Measurements from ENCODE around the gene HORMAD2. TPM values are rescaled to one million over a fixed set of nuclear protein-coding genes. Genes with fewer than 3 reads are reported as not detected.

Gene HORMAD2
- total and polyA plus RNA-seq, 2 donors from 2014 or later = not detected

GRCh38 chr22:30121960-30122359 lies 41.7 kb downstream of the HORMAD2 start:
- Histone ChIP-seq H3K9me3 (ENCODE audit: control insufficient read depth in 2 of 3, insufficient read depth in 1 of 3, low read length in 3 of 3) (no peaks in the 10 kb centered on the region), H3K4me3 (ENCODE audit: low read length in 3 of 3) (no peak overlapping the region), H3K9ac (ENCODE audit: low read length in 3 of 3) (no peak overlapping the region), H3K27me3 (ENCODE audit: control insufficient read depth, insufficient read depth, low read length) (no peaks in the 10 kb centered on the region), H3K27ac (ENCODE audit: low read depth in 2 of 2, low read length in 2 of 2) (no peak overlapping the region), H3K36me3 (ENCODE audit: control insufficient read depth in 2 of 3, insufficient read depth in 3 of 3, low read length in 3 of 3) (no peaks in the 10 kb centered on the region), H3K4me1 (ENCODE audit: control insufficient read depth in 2 of 3, insufficient read depth in 2 of 3, low read depth in 1 of 3, low read length in 3 of 3) (no peaks in the 10 kb centered on the region)
- TF ChIP-seq CTCF (IDR thresholded peaks at IDR 0.05; ENCODE audit: borderline replicate concordance, extremely low read depth, insufficient read depth) = no peak
- intact Hi-C loops (cut with DNase I) = no loop called here
- FAIRE-seq (no peak), DNase-seq (peak in 2 of 5 donors; percentile 41 to 60)

GRCh38 chr22:30123463-30123862 lies 43.2 kb downstream of the HORMAD2 start:
- Histone ChIP-seq H3K9ac (ENCODE audit: low read length in 3 of 3) (no peak overlapping the region), H3K4me3 (ENCODE audit: low read length in 3 of 3) (no peak overlapping the region), H3K27me3 (ENCODE audit: control insufficient read depth, insufficient read depth, low read length) (no peaks in the 10 kb centered on the region), H3K27ac (ENCODE audit: low read depth in 2 of 2, low read length in 2 of 2) (no peak overlapping the region), H3K36me3 (ENCODE audit: control insufficient read depth in 2 of 3, insufficient read depth in 3 of 3, low read length in 3 of 3) (no peaks in the 10 kb centered on the region), H3K9me3 (ENCODE audit: control insufficient read depth in 2 of 3, insufficient read depth in 1 of 3, low read length in 3 of 3) (no peaks in the 10 kb centered on the region), H3K4me1 (ENCODE audit: control insufficient read depth in 2 of 3, insufficient read depth in 2 of 3, low read depth in 1 of 3, low read length in 3 of 3) (no peaks in the 10 kb centered on the region)
- no peak for FAIRE-seq
- no peak for TF ChIP-seq CTCF (IDR thresholded peaks at IDR 0.05; ENCODE audit: borderline replicate concordance, extremely low read depth, insufficient read depth)
- DNase-seq = no peak
- intact Hi-C loops (cut with DNase I) = no loop called here

- no peak for TF ChIP-seq CTCF (IDR thresholded peaks at IDR 0.05; ENCODE audit: borderline replicate concordance, extremely low read depth, insufficient read depth)
- H3K9ac ChIP-seq (ENCODE audit: low read length in 3 of 3) = no peak overlapping the region
Measured at GRCh38 chr22:30127749-30128166, 47.5 kb downstream of the HORMAD2 start.

GRCh38 chr22:30128511-30128910 lies 48.2 kb downstream of the HORMAD2 start:
- DNase-seq = no peak
- FAIRE-seq = no peak
- intact Hi-C loops (cut with DNase I) = no loop called here

More at GRCh38 chr22:30127749-30128166, 47.5 kb downstream of the HORMAD2 start:
- intact Hi-C loops (cut with DNase I) = no loop called here
- H3K4me1 ChIP-seq (ENCODE audit: control insufficient read depth in 2 of 3, insufficient read depth in 2 of 3, low read depth in 1 of 3, low read length in 3 of 3) = no peaks in the 10 kb centered on the region
- H3K9me3 ChIP-seq (ENCODE audit: control insufficient read depth in 2 of 3, insufficient read depth in 1 of 3, low read length in 3 of 3) = no peaks in the 10 kb centered on the region
- DNase-seq = no peak
- H3K27me3 ChIP-seq (ENCODE audit: control insufficient read depth, insufficient read depth, low read length) = no peaks in the 10 kb centered on the region
- H3K4me3 ChIP-seq (ENCODE audit: low read length in 3 of 3) = no peak overlapping the region
- no peaks in the 10 kb centered on the region for H3K36me3 ChIP-seq (ENCODE audit: control insufficient read depth in 2 of 3, insufficient read depth in 3 of 3, low read length in 3 of 3)
- FAIRE-seq = no peak
- no peak overlapping the region for H3K27ac ChIP-seq (ENCODE audit: low read depth in 2 of 2, low read length in 2 of 2)

More at GRCh38 chr22:30128511-30128910, 48.2 kb downstream of the HORMAD2 start:
- H3K9ac ChIP-seq (ENCODE audit: low read length in 3 of 3) = no peak overlapping the region
- no peaks in the 10 kb centered on the region for H3K9me3 ChIP-seq (ENCODE audit: control insufficient read depth in 2 of 3, insufficient read depth in 1 of 3, low read length in 3 of 3)
- no peak overlapping the region for H3K27ac ChIP-seq (ENCODE audit: low read depth in 2 of 2, low read length in 2 of 2)
- no peaks in the 10 kb centered on the region for H3K27me3 ChIP-seq (ENCODE audit: control insufficient read depth, insufficient read depth, low read length)
- no peaks in the 10 kb centered on the region for H3K36me3 ChIP-seq (ENCODE audit: control insufficient read depth in 2 of 3, insufficient read depth in 3 of 3, low read length in 3 of 3)
- H3K4me1 ChIP-seq (ENCODE audit: control insufficient read depth in 2 of 3, insufficient read depth in 2 of 3, low read depth in 1 of 3, low read length in 3 of 3) = no peaks in the 10 kb centered on the region
- no peak overlapping the region for H3K4me3 ChIP-seq (ENCODE audit: low read length in 3 of 3)
- no peak for TF ChIP-seq CTCF (IDR thresholded peaks at IDR 0.05; ENCODE audit: borderline replicate concordance, extremely low read depth, insufficient read depth)
